B cell (primary cell): ENCODE data around the gene AOPEP.

Experiments used
- EZH2 ChIP-seq: IDR thresholded peaks from 2 replicates; pipeline ENCODE4 v1.6.1; 2012; ENCODE audit warnings: borderline replicate concordance, low read depth, mild to moderate bottlenecking, moderate library complexity, low read length; ENCODE audit not compliant: insufficient read depth, poor library complexity, severe bottlenecking
- TF ChIP-seq, protein P1 (sequence below): fragments of 200-600 bp; IDR thresholded peaks from one replicate; pipeline ENCODE4 v1.8.0; 2022; ENCODE audit warnings: antibody characterized with exemption, mild to moderate bottlenecking

GRCh38 chr9:94740145-94740840 lies 13.8 kb downstream of the AOPEP start:
- TF ChIP-seq, protein P1, sequence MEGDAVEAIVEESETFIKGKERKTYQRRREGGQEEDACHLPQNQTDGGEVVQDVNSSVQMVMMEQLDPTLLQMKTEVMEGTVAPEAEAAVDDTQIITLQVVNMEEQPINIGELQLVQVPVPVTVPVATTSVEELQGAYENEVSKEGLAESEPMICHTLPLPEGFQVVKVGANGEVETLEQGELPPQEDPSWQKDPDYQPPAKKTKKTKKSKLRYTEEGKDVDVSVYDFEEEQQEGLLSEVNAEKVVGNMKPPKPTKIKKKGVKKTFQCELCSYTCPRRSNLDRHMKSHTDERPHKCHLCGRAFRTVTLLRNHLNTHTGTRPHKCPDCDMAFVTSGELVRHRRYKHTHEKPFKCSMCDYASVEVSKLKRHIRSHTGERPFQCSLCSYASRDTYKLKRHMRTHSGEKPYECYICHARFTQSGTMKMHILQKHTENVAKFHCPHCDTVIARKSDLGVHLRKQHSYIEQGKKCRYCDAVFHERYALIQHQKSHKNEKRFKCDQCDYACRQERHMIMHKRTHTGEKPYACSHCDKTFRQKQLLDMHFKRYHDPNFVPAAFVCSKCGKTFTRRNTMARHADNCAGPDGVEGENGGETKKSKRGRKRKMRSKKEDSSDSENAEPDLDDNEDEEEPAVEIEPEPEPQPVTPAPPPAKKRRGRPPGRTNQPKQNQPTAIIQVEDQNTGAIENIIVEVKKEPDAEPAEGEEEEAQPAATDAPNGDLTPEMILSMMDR: no peak
- no peak for TF ChIP-seq EZH2
